ENCODE measurements around the gene HSPBP1. TPM values are rescaled to one million over a fixed set of nuclear protein-coding genes. Genes with fewer than 3 reads are reported as not detected.
"Not testable (repeated sequence)": the region's sequence is repeated elsewhere in the genome, so short reads cannot be mapped to it uniquely, and the experiment has no call there.

HSPBP1 gene
- polyA plus RNA-seq = 10 to 100 TPM; 42.6 to 46.7 (median 46.3) TPM

GRCh38 chr19:55279770-55280643, at the start of gene HSPBP1:
Gene HSPBP1, minus strand, starts transcription at chr19:55280110. Its CDS starts 502 bp downstream, at chr19:55279608.
- Mint-ChIP-seq H3K9me3 (no peaks in the 10 kb centered on the region), H3K27me3 (ENCODE audit: low read depth in 3 of 3) (peaks cover 7 to 20% (median 16%) of the 10 kb centered on the region in 3 donors), H3K4me1 (peaks cover 44 to 61% of the 10 kb centered on the region in 2 donors), H3K27ac (peak within 1 kb of the TSS; percentile 94 to 99 (median 97)), H3K4me3 (peak within 1 kb of the TSS; percentile 90 to 99 (median 93)), H3K36me3 (peaks cover 0 to 11% (median 3%) of the 10 kb centered on the region in 3 donors)
- DNase-seq = peak; percentile 95 to 96 (median 96)

- not testable (repeated sequence) for H3K4me1 Mint-ChIP-seq, DNase-seq, H3K4me3 Mint-ChIP-seq, H3K27ac Mint-ChIP-seq, H3K9me3 Mint-ChIP-seq, H3K36me3 Mint-ChIP-seq
- H3K27me3 Mint-ChIP-seq (ENCODE audit: low read depth in 3 of 3) = peaks cover 3 to 11% (median 10%) of the 10 kb centered on the region in 3 donors
These were observed 48.9 kb upstream of the HSPBP1 start for GRCh38 chr19:55328774-55329318.

- no peaks in the 10 kb centered on the region for H3K9me3 Mint-ChIP-seq
- no peaks in the 10 kb centered on the region for H3K36me3 Mint-ChIP-seq
- H3K27me3 Mint-ChIP-seq (ENCODE audit: low read depth in 3 of 3) = peaks cover 4 to 11% (median 6%) of the 10 kb centered on the region in 3 donors
- no peak for DNase-seq
- H3K4me1 Mint-ChIP-seq = no peaks in the 10 kb centered on the region
- no peak within 1 kb of the TSS for H3K4me3 Mint-ChIP-seq
- H3K27ac Mint-ChIP-seq = no peak within 1 kb of the TSS
These were observed 45.3 kb upstream of the HSPBP1 start, which contains the start of gene TMEM150B for GRCh38 chr19:55325172-55325571. Gene TMEM150B, minus strand, starts transcription at chr19:55325341. Its CDS starts 4,305 bp downstream, at chr19:55321036.

GRCh38 chr19:55324662-55325061, 44.8 kb upstream of the HSPBP1 start:
- no peaks in the 10 kb centered on the region for H3K4me1 Mint-ChIP-seq
- H3K9me3 Mint-ChIP-seq = no peaks in the 10 kb centered on the region
- no peak overlapping the region for H3K4me3 Mint-ChIP-seq
- peaks cover 4 to 11% (median 6%) of the 10 kb centered on the region in 3 donors for H3K27me3 Mint-ChIP-seq (ENCODE audit: low read depth in 3 of 3)
- no peak overlapping the region for H3K27ac Mint-ChIP-seq
- DNase-seq = no peak
- H3K36me3 Mint-ChIP-seq = no peaks in the 10 kb centered on the region

GRCh38 chr19:55322204-55322885, 42.4 kb upstream of the HSPBP1 start:
- H3K27ac Mint-ChIP-seq = no peak overlapping the region
- DNase-seq = no peak
- H3K4me3 Mint-ChIP-seq = no peak overlapping the region
- H3K9me3 Mint-ChIP-seq = no peaks in the 10 kb centered on the region
- peaks cover 5 to 7% (median 6%) of the 10 kb centered on the region in 3 donors for H3K27me3 Mint-ChIP-seq (ENCODE audit: low read depth in 3 of 3)
- H3K36me3 Mint-ChIP-seq = no peaks in the 10 kb centered on the region
- no peaks in the 10 kb centered on the region for H3K4me1 Mint-ChIP-seq

- Mint-ChIP-seq H3K9me3 (no peaks in the 10 kb centered on the region), H3K27ac (no peak overlapping the region)
These were observed 41.7 kb upstream of the HSPBP1 start for GRCh38 chr19:55321466-55322137.

GRCh38 chr19:55320844-55321419, 41.0 kb upstream of the HSPBP1 start:
- Mint-ChIP-seq H3K27ac (no peak overlapping the region), H3K36me3 (no peaks in the 10 kb centered on the region), H3K27me3 (ENCODE audit: low read depth in 3 of 3) (peaks cover 3 to 9% (median 5%) of the 10 kb centered on the region in 3 donors), H3K4me3 (no peak overlapping the region), H3K9me3 (no peaks in the 10 kb centered on the region), H3K4me1 (no peaks in the 10 kb centered on the region)
- no peak for DNase-seq

More at GRCh38 chr19:55321466-55322137, 41.7 kb upstream of the HSPBP1 start:
- no peaks in the 10 kb centered on the region for H3K4me1 Mint-ChIP-seq
- no peaks in the 10 kb centered on the region for H3K36me3 Mint-ChIP-seq
- DNase-seq = no peak
- peaks cover 5 to 6% (median 5%) of the 10 kb centered on the region in 3 donors for H3K27me3 Mint-ChIP-seq (ENCODE audit: low read depth in 3 of 3)
- no peak overlapping the region for H3K4me3 Mint-ChIP-seq

- no peaks in the 10 kb centered on the region for H3K9me3 Mint-ChIP-seq
- H3K27ac Mint-ChIP-seq = no peak overlapping the region
- no peak overlapping the region for H3K4me3 Mint-ChIP-seq
- no peaks in the 10 kb centered on the region for H3K4me1 Mint-ChIP-seq
- no peaks in the 10 kb centered on the region for H3K36me3 Mint-ChIP-seq
- no peak for DNase-seq
- H3K27me3 Mint-ChIP-seq (ENCODE audit: low read depth in 3 of 3) = peaks cover 3 to 9% (median 3%) of the 10 kb centered on the region in 3 donors
These were observed 39.9 kb upstream of the HSPBP1 start for GRCh38 chr19:55319785-55320184.

- Mint-ChIP-seq H3K27me3 (ENCODE audit: low read depth in 3 of 3) (peaks cover 0 to 3% (median 3%) of the 10 kb centered on the region in 3 donors), H3K9me3 (no peaks in the 10 kb centered on the region), H3K36me3 (peaks cover 0 to 6% (median 0%) of the 10 kb centered on the region in 3 donors), H3K4me3 (no peak overlapping the region), H3K4me1 (no peaks in the 10 kb centered on the region), H3K27ac (no peak overlapping the region)
- no peak for DNase-seq
These were observed 36.7 kb upstream of the HSPBP1 start for GRCh38 chr19:55316646-55317045.

GRCh38 chr19:55315956-55316525, 36.1 kb upstream of the HSPBP1 start:
- peaks cover 0 to 6% (median 0%) of the 10 kb centered on the region in 3 donors for H3K36me3 Mint-ChIP-seq
- H3K27me3 Mint-ChIP-seq (ENCODE audit: low read depth in 3 of 3) = peaks cover 0 to 3% (median 3%) of the 10 kb centered on the region in 3 donors
- no peak overlapping the region for H3K27ac Mint-ChIP-seq
- no peaks in the 10 kb centered on the region for H3K9me3 Mint-ChIP-seq
- H3K4me1 Mint-ChIP-seq = no peaks in the 10 kb centered on the region
- H3K4me3 Mint-ChIP-seq = no peak overlapping the region
- DNase-seq = no peak

GRCh38 chr19:55314396-55314795, 34.5 kb upstream of the HSPBP1 start:
- Mint-ChIP-seq H3K36me3 (peaks cover 0 to 10% (median 0%) of the 10 kb centered on the region in 3 donors), H3K9me3 (no peaks in the 10 kb centered on the region), H3K27me3 (ENCODE audit: low read depth in 3 of 3) (peaks cover 0 to 3% (median under 1%) of the 10 kb centered on the region in 3 donors), H3K4me3 (no peak overlapping the region), H3K4me1 (no peaks in the 10 kb centered on the region), H3K27ac (no peak overlapping the region)
- DNase-seq = no peak

GRCh38 chr19:55312621-55313512, 33.0 kb upstream of the HSPBP1 start:
- H3K27me3 Mint-ChIP-seq (ENCODE audit: low read depth in 3 of 3) = peaks cover 0 to 3% (median 0%) of the 10 kb centered on the region in 3 donors
- no peak for DNase-seq
- H3K27ac Mint-ChIP-seq = no peak overlapping the region
- peaks cover 0 to 10% (median 0%) of the 10 kb centered on the region in 3 donors for H3K36me3 Mint-ChIP-seq
- no peak overlapping the region for H3K4me3 Mint-ChIP-seq
- no peaks in the 10 kb centered on the region for H3K4me1 Mint-ChIP-seq
- H3K9me3 Mint-ChIP-seq = no peaks in the 10 kb centered on the region
